ENCODE measurements around the gene EGR4.
"Not testable (repeated sequence)": the region's sequence is repeated elsewhere in the genome, so short reads cannot be mapped to it uniquely, and the experiment has no call there.

Gene EGR4

DNA sequence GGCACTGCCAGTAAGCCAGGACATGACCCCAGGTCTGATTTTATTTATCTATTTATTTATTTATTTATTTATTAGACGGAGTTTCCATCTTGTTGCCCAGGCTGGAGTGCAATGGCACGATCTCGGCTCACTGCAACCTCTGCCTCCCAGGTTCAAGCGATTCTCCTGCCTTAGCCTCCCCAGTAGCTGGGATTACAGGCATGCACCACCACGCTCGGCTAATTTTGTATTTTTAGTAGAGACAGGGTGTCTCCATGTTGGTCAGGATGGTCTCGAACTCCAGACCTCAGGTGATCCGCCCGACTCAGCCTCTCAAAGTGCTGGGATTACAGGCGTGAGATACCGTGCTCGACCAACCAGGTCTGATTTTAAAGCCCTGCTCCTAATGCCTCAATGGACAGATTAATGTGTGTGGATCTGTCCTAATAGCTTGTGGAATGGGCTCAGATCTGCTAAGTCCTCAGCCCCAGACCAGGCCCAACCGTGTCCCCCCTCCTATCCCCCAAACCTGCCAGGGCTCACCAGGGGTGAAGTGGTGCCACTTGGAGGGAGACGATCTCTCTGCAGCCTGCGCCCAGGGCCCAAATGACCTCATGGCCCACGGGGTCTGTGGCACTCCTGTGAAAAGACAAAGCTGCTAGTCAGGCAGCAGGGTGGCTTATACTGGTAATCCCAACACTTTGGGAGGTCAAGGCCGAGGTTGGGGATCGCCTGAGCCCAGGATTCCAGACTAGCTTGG lies 30.5 kb downstream of the EGR4 start:
- not testable (repeated sequence) for DNase-seq

DNA sequence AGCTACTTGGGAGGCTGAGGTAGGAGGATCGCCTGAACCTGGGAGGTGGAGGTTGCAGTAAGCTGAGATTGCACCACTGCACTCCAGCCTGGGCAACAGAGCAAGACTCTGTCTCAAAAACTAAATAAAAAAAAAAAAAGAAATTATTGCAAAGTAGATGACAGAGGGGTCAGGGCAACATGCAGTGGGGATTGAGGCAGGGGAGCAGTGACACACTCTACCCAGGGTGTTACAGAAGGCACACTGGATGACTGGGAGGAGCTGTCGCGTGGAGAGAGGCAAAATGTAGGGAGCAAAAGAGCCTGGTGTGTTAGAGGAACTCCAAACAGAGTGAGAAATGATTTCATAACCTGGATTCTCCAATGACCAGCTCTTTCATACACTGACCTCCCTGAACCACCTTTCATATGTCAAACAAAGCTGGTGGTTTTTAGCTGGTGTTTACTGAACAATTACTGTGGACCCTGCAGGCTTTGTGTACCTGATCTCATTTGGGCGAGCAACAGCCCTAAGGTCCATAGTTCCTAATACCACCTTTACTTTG lies 31.2 kb downstream of the EGR4 start:
- DNase-seq, result no peak

DNA sequence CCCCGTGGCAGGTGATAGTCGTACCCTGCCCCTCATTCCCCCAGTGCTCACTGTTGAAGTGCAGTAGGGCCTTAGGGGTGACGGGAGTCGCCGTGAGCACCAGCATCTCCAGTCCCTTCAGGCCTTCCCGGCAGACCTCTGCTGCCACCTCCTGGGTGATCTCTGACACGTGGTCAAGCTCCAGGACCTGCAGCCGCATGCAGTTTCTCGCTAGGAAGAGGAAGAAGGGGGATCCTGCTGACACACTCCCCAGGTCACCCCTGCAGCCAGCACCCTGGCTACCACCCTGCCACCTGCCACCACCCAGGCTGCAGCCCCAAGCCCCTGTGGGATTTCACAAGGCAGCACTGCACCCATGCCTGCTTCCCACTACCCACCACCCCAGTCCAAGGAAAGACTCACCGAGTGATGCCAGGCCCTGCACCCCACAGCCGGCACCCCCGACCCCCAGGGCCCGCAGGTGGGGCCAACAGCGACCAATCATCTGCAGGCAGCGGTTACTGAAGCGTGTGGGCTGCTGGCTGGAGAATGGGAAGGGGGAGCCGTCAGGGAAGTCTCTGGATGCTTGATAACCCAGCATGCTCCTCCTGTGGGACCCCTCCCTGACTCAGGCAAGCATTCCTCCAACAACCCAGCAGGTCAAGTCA lies 32.9 kb downstream of the EGR4 start:
- no peak for DNase-seq

DNA sequence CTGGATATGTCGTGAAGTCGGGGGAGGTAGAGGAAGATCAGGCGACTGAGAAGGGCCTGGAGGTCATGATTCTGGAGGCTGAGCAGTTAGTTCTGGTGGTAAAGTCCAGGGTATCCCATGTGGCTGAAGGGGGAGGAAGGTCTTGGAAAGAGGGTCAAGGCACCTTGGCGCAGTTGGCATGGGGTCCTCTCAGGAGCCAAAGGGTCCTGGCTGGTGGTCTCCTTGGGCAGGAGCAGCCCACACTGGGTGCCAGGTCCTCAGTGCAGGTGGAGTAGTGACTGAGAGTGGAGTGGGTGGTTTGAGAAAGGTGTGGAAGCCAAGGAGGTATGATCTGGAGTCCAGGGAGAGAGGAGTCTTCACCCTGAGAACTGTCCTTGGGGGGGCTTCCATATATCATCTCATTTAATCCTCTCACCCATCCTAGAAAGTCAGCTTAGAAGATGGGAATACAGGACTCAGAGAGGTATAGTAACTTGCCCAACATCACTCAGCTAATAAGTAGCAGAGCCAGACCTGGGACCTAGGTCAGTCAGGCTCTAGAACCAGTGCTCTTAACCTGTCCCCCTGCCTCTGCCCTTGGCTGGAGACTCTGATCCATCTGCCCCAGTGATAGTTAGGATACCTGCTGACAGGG lies 33.5 kb downstream of the EGR4 start:
- DNase-seq, result no peak

DNA sequence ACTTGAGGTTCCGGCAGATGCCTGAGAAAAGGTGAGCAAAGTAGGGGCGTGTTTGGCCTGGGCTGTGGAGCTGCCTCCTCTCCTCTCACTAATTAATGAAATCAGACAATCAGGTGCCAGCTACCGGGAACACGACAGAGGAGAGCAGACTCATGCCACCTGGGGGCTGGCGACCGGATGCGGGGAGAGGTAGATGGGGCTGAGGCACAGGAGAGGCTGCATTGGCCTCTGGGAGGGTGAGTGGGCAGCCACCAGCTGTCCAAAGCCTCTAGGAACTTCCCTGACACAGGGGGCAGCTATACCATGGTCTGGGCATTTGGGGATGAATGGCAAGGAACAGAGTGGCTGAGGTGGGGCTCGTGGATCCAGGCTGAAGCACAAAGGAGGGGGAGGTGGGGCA lies 34.1 kb downstream of the EGR4 start:
- no peak for DNase-seq

DNA sequence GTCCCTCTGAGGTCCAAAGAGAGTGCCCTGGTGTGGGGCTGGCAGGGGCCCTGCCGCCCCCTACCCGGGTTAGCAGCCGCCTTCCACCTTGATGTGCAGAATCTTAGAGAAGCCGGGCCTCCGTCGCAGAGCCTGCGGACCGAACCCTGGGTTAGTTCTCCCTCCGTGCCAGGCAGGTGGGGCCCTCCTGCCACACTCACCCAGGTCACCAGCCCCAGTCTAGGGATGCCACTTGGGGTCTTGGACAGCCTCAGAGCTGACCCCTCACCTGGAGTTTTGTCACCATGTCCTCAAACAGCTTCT lies 34.5 kb downstream of the EGR4 start:
- no peak for DNase-seq

DNA sequence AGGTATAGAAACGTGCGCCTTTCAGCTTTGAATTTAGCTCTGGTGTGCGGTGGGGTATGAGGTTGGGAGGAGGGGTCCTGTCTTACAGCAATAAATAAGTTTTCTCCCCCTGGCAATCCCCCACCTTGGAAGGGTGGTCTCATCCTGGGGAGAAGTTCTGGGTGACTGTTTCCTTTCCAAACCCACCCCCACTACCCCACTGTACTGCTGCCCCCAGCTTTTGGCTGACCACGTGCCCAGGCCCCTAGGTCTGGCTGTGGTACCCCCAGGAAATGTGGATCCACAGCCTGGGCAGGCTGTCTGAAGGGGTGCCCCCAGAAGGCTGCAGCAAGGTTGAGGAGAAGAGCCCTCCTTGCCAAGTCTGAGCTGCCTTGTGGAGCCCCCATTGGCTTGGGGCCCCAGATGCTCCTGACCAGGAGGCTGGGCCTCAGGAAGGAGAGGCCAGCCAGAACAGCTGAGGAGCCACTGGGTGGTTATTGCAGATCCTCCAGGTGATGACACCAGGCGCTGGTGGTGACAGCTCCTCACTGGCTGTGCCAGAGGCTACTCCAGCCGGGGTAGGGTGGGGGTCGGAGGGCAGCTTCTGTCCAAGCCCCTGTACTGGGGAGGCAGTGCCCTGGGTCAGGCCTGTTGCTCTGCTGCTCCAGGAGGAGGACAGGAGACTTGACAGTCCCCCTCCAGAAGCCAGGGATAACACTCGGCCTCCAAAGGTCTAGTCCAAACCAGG lies 35.0 kb downstream of the EGR4 start:
- no peak for DNase-seq

DNA sequence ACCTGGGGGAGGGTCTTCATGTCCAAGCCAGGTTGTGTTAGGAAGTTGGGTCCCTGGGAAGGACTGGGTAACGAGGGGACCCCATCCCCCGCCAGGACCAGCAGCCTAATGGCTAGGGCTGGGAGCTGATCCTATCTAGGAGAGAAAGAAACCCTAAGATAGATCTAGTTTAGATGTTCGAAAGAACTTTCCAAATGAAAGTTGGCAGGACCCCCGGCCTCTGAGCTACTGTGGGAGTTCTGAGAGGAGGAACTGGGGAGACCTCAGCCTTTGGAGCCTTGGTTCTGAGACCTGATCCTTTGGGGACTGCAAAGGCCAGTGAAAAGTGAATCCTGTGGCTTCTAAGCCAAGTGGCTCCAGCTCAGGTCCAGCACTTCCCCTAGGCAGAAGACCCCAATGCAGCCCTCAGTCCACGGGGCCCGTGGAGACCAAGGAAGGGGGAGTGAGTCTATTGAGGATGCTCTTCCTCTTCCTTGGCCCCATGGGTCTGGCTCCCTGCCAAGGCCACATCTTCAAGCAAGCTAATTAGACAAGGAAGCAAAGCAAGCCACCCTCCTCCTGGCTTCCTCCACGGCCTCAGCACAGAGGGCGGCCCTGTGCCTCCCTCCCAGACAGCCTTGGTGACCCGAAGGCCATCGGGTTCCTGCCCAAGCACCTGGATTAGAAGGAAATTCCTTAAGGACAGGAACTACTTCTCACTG lies 35.8 kb downstream of the EGR4 start:
- DNase-seq, result no peak

DNA sequence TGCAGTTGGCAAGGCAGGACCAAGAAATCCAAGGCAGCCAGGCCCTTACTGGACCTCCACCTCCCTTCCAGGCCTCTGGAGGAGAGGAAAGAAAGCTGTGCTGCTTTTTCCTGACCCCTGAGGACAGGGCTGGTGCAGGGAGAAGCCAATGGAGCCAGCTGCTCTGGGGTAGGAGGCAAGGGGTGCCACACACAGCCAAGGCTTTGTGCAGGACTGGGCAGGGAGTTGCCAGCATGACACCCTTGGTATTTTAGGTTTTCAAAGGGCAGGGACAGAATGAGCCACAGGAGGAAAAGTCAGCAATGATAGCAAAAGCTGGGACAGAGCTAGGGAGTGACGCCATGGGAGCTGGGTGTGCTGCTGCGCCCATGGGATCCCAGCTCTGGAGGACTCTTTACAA lies 36.3 kb downstream of the EGR4 start:
- no peak for DNase-seq

DNA sequence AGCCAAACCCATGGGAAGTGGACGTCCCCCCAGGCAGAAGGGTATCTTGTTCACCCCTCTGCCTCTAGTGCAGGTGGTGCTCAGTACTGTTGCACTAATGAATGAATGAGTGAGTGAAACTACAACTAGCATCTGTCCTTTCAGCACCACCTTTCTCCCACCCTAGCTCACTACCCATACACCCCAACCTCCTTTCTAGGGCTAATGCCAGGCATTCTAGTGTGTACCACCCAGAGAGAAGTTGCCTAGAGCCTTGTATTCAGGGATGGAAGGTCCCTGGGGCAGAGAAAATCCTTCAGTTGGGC lies 36.8 kb downstream of the EGR4 start:
- no peak for DNase-seq

DNA sequence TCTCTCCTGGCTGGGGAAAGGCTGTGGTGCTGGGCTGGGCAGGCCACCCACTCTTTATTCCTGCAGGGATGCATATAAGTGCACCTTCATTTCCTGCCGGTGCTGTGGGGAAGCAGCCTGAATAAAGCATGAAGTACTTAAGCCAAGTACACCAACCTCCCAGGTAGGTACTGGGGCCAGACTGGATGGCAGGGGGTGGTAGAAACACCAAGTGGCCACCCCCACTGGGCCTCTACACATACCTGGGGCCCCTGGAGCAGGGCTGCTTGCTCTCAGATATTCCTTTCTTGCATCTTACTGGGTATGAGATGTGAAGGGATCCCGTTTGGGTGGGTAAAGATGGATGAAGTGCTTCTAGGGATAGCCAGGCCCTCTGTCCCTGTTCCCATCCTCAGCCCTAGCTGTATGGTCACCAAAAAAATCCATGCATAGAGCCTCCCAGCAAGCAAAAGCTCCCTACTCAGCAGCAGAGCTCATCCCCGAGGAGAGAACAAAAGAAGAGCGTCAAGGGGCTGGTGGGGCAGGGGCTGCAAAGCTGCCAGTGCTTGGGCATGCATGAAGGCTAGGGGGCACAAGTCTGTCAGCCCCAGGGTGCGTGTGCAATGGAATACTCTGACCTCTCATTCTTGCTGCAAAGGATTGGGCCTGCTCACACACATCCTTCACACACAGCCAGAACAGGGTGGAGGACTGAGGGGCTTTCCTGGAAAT lies 37.3 kb downstream of the EGR4 start:
- no peak for DNase-seq

DNA sequence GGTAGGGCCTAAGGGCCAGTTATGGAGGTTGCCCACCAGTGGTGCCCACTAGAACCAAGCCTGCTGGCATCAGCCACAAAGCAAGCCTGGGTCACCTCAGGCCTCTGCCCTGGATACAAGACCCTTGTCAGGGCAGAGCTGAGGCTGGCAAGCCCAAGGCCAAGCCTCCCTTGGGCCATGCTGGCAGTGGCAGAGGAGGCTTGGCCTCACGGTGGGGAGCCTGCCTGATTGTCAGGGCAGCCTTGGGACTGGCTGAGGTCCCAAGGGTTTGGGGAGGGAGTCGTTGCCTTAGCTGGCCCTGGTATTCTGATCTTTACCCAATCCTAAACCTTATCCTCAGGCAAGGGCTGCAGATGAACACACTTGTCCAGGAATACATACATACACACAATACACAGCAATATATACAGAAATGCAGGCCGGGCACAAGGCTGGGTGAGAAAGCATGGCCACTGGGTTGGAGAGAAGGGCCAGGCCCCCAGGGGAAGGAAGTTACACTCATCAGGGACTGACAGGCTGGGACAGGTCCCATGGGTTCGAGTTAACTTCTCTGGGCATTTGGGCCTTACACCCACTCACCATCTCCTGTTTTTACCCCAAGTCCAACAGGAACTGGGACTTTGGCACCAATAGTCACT lies 38.2 kb downstream of the EGR4 start:
- DNase-seq, result no peak

DNA sequence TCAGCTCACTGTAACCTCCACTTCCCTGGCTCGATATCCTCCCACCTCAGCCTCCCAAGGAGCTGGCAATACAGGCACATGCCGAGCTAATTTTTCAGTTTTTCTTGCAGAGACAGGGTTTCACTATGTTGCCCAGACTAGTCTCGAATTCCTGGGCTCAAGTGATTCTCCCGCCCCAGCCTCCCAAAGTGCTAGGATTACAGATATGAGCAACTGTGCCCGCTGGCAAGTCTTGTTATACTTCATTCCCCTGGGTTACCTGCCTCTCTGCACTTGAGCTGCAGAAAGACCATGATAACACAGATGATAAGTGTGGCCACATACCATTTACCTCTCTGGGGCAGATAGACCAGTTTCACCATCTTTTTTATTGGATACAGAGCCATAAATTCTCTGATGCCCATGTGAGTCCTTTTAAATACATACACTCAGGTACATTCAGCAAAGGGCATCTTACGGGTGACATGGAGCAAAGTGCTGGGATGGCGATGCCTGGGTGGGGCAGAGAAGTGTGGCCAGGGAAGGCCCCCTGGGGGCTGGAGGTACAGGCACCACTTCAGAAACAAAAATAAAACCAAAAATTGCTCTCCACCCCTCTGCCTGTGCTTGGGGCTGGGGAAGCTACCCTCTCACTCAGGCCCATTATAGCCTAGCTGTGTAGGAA lies 38.9 kb downstream of the EGR4 start:
- DNase-seq, result no peak

DNA sequence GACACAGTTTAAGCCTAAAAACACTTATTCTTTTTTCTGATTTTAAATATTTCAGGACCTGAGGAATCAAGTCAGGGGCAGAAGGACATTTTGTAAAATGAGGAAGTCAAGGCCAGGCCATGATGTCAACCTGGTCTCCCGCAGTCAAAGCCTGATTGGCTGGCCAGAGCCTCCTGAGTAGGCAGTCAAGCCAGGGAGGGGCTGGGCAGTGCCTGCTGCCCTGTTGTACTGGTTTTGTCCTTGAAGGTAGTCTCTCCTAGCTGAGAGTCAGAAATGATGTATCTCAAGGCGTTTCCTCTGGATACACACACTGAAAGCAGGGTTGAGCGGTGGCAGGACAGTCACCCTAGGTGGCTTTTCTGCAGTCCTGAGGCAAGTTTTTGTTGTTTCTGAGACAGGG lies 39.4 kb downstream of the EGR4 start:
- DNase-seq, result no peak

DNA sequence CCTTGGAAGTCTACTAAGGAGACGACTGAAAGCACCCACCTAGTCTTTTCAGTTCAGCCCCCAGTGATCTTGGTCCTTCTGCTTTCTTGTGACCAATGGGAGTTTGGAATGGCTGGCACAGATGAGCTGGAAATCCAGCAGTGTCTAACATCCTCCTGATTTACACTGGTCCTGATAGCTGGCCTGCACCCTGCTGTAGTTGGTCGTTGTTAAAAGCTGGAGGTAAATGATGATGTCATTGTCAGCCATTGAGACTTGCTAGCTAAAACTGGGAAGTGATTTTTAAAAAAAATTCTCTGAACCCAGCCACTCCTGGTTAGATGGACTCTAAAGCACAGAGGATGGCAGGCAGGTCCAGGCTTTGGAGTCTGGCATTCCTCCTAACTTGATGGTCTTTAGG lies 39.9 kb downstream of the EGR4 start:
- DNase-seq, result no peak

DNA sequence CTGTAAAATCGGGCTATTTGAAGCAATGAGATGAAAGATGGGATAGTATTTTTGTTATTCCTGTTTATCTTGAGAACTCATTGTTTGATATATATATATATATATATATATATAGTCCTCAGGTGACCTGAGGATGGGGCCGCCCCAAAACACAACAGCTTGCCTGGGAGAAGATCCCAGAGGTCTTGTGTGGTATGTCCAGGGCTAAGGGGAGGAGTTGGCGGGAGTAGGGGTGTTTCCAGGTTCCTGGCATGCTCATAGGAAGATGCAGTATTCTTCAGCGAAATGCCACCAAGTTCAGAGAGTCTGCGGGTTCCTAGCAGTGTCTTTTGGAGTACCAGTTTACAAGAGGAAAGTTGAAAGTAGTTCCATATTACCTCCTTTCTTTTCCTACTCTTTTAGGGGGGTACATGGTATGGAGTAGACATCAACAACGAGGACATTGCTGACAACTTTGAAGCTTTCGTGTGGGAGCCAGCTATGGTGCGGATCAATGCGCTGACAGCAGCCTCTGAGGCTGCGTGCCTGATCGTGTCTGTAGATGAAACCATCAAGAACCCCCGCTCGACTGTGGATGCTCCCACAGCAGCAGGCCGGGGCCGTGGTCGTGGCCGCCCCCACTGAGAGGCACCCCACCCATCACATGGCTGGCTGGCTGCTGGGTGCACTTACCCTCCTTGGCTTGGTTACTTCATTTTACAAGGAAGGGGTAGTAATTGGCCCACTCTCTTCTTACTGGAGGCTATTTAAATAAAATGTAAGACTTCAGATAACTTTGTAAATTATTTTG lies 40.9 kb downstream of the EGR4 start:
- DNase-seq, result no peak

DNA sequence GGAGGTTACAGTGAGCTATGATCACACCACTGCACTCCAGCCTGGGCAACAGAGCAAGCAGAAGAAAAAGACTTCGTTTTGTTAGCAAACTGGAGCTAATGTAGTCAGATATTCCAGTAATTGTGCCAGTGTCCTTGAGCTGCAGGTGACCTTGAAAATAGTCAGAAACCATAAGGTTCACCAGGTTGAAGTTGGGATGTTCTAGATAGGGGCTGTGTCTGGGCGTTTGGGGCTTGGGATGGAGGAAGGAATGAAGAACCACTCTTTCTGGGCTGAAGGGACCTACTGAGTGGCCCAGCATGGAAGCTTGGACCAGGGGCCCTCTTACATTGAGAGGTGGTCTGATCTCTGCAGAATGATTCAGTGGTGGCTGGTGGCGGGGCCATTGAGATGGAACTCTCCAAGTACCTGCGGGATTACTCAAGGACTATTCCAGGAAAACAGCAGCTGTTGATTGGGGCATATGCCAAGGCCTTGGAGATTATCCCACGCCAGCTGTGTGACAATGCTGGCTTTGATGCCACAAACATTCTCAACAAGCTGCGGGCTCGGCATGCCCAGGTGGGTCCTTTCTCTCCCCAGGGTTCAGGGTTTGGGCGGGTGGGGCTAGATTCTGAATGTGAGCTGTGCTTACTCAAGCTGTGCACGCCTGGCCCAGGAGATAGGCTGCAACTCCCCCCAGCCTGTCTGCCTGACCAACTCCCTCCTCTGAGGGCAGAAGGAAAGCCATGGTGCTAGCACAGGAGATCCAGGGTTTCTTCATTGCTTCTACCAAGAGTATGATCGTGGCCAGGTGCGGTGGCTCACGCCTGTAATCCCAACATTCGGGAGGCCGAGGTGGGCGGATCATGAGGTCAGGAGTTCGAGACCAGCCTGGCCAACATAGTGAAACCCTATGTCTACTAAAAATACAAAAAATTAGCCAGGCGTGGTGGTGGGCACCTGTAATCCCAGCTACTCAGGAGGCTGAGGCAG lies 42.2 kb downstream of the EGR4 start:
- no peak for DNase-seq

DNA sequence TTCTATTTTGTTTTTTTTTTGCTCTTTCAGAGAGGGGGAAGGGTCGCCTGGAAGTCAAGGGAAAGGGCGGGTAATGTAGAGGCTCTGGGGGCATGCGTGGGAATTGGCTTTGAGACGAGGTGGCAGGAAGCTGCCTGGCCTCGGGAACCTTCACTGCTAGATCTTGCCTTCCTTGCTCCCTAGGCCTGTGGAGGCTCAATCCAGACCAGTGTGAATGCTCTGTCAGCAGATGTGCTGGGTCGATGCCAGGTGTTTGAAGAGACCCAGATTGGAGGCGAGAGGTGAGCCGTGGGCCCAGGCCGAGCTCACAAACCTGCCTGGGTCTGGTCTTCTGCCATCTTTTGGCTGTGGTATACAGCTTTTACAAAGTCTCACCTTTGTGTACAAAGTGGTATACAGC lies 43.7 kb downstream of the EGR4 start:
- DNase-seq, result no peak

DNA sequence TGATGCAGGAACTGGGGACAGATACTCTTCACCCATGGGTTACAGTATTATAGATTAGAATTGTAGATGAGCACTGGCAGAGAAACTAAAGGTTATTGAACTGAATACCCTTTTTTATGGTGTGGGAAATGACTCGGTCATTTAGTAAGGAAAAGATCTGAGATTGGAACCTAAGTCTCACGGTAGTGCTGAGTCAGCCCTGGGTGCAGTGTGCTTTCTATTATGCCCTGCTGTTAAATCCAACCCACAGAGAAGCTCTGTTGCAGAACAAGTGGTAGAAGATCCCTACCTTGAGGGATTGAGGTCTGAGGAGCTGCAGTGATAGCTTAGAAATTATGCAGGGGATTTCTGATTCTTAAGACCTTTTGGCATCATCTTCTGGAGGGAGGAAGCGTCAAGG lies 46.5 kb downstream of the EGR4 start:
- no peak for DNase-seq
